Omental fat pad (tissue), 4 donors: Measurements from ENCODE around the gene ATP6V0D1. TPM values are rescaled to one million over a fixed set of nuclear protein-coding genes. Genes with fewer than 3 reads are reported as not detected.

Experiments used
- ATAC-seq: fragments of 150-250 bp; one replicate; pipeline ENCODE4 v1.9.1; 2016; ENCODE audit warnings: mild to moderate bottlenecking, moderate library complexity; ENCODE audit not compliant: low FRiP score
- DNase-seq: peaks from one replicate; pipeline ENCODE4 v3.0.0-alpha.2; 2019; ENCODE audit warnings: low spot score
- CTCF ChIP-seq, 3 donors: fragments of 450-650 bp; IDR thresholded peaks; one replicate each; pipeline ENCODE4 v1.5.1; 2016 to 2017; ENCODE audit warnings: antibody characterized with exemption in 3 of 3, mild to moderate bottlenecking in 3 of 3, moderate library complexity in 2 of 3
- total RNA-seq, 4 donors: library from RNA; depleted of rRNA; stranded (reverse); fragments of >200 nt; gene quantifications; one replicate each; pipeline ENCODE4 v1.1.0, GENCODE V29; 2016

ATP6V0D1 gene
- total RNA-seq, 4 donors from 2014 or later = 67.8 to 154 (median 124) TPM

- DNase-seq (no peak), ATAC-seq (no peak)
- TF ChIP-seq CTCF (IDR thresholded peaks at IDR 0.05) = no peak
Observed at GRCh38 chr16:67437513-67437912, 43.4 kb downstream of the ATP6V0D1 start.

GRCh38 chr16:67436640-67437193, 44.2 kb downstream of the ATP6V0D1 start:
- ATAC-seq (no peak), DNase-seq (no peak)
- TF ChIP-seq CTCF (IDR thresholded peaks at IDR 0.05) = no peak

- ATAC-seq = no peak
- no peak for DNase-seq
- no peak for TF ChIP-seq CTCF (IDR thresholded peaks at IDR 0.05)
Observed at GRCh38 chr16:67435758-67436164, 45.2 kb downstream of the ATP6V0D1 start.

- ATAC-seq (no peak), DNase-seq (no peak)
- no peak for TF ChIP-seq CTCF (IDR thresholded peaks at IDR 0.05)
Observed at GRCh38 chr16:67433131-67433719, 47.7 kb downstream of the ATP6V0D1 start.

GRCh38 chr16:67432506-67432890, 48.5 kb downstream of the ATP6V0D1 start:
- TF ChIP-seq CTCF (IDR thresholded peaks at IDR 0.05) = no peak
- DNase-seq (no peak), ATAC-seq (no peak)

GRCh38 chr16:67431775-67432505, 49.0 kb downstream of the ATP6V0D1 start:
- DNase-seq (no peak), ATAC-seq (no peak)
- TF ChIP-seq CTCF (IDR thresholded peaks at IDR 0.05) = no peak
